ENCODE data around the gene TAF7.

GRCh38 chr5:141326088-141326854, 5.7 kb upstream of the TAF7 start:
- TF ChIP-seq CTCF (IDR thresholded peaks at IDR 0.05) = peak; percentile 38 to 61 (median 56)
- no peak for TF ChIP-seq POLR2A (IDR thresholded peaks at IDR 0.05; ENCODE audit: low read depth)
